SIG-M5 (cell line): Measurements from ENCODE around the gene DNAJC25.
A peak's percentile ranks its signal among the peaks of the same experiment; 100 is the strongest.
"Not testable (repeated sequence)": the region's sequence is repeated elsewhere in the genome, so short reads cannot be mapped to it uniquely, and the experiment has no call there.

Source experiments
- DNase-seq: peaks from one replicate; lab custom pipeline; 2025; lab: John Stamatoyannopoulos, UW

The DNAJC25 gene

GRCh38 chr9:111631214-111631971 is at the start of gene DNAJC25:
Gene DNAJC25 (plus strand): TSS chr9:111631334. CDS start chr9:111631408, 74 bp downstream.
- peak; percentile 90 for DNase-seq

- DNase-seq, result no peak
Measured at GRCh38 chr9:111582888-111583287, 48.2 kb upstream of the DNAJC25 start.

DNA sequence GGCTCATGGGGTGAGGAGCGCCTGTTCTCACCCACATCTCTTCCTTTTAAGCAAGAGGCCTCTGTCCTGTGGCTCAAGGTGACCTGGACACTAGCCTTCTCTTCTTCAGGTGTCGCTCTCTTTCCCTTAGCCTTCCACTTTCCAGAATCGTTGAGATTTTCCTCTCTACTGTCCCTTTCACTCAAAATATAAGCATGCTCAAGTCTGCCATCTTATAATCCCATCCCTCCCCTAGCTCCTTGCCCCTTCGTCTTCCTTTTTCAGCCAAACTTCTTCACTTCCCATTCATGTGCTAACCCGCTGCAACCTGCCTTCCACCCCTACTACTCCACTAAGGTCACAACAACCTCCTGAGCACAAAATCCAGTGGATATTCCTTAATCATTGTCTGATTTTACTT is 44.8 kb upstream of the DNAJC25 start:
- DNase-seq, result no peak

GRCh38 chr9:111588846-111589245 is 42.3 kb upstream of the DNAJC25 start:
- no peak for DNase-seq

DNA sequence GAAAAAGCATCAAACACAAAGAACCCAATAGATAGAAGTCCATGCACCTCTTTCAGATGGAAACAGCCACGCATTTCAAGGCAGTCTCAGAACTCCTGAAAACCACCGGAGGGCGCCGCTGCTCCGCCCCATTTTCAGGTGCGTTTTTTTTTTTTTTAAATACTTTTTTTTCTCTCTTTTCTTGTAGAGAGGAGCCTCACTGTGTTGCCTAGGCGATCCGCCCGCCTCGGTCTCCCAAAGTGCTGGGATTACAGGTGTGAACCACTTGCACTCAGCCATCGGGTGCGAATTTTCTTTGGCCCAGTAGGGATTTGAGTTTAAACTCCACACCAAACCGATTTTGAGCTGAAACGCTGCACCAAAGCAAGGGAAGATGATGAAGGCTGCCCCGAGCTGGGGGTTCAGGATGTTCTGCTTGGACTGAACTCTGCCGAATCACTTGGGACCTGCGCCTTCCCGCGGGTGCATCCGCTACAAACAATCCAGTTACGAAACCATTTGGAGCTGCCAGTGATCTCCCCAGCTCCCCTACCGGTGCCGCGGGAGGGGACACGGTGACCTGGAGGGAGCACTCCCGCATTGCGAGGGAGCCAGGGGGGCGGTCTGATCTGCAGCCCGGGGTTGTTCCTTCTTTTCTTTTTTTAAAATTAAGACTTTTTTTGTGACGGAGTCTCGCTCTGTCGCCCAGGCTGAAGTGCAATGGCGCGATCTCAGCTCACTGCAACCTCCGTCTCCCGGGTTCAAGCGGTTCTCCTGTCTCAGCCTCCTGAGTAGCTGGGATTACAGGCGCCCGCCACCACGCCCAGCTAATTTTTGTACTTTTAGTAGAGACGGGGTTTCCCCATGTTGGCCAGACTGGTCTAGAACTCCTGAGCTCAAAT is 33.0 kb upstream of the DNAJC25 start:
- no peak for DNase-seq

- no peak for DNase-seq
Measured at GRCh38 chr9:111598733-111599091, 32.4 kb upstream of the DNAJC25 start.

DNA sequence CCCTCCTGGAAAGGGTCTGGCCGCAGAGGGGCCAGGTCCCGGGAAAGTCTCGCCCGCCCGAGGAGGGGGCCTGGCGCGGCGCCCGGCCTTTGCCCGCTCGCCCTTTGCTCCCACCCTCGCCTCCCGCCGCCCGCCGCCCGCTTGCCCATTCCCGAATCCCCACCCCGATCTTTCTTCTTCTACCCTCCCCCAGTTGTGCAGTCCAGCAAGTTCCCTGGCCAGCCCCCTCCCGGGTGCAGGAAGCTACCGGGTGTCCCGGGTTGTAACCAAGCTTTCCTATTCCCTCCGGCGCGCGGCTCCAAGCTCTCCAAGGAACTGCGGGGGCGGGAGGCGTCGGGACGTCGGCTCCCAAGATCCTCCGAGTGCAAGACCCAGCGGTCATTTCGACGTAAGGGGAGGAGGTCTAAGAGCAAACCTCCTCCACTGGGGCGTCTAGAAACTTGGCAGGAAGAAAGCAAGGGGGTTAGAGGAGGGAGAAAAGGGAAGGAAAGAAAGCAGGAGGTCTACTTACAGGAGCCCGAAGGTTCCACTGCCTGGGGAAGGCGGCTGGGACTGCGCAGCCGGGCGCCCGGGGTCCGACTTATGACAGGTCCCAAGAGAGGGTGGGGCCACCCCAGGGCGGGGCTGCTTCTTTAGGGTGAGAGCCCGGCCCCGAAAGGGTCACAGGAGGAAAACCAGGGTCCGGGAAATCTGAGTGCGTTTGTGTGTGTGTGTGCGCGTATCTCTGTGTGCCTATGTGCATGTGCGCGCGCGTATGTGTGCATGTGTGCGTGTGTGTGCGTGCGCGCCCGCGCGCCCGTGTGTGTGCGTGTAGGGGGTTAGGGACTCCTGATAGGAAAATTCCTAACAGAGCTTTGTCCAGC is 31.8 kb upstream of the DNAJC25 start, which contains the start of gene PTGR1:
Gene PTGR1 (minus strand): TSS at position 556 of the 863 bp plus-strand sequence. CDS start 2,225 bp downstream, outside the sequence.
- DNase-seq, result no peak

GRCh38 chr9:111599955-111600343 is 31.2 kb upstream of the DNAJC25 start:
- DNase-seq, result no peak

DNA sequence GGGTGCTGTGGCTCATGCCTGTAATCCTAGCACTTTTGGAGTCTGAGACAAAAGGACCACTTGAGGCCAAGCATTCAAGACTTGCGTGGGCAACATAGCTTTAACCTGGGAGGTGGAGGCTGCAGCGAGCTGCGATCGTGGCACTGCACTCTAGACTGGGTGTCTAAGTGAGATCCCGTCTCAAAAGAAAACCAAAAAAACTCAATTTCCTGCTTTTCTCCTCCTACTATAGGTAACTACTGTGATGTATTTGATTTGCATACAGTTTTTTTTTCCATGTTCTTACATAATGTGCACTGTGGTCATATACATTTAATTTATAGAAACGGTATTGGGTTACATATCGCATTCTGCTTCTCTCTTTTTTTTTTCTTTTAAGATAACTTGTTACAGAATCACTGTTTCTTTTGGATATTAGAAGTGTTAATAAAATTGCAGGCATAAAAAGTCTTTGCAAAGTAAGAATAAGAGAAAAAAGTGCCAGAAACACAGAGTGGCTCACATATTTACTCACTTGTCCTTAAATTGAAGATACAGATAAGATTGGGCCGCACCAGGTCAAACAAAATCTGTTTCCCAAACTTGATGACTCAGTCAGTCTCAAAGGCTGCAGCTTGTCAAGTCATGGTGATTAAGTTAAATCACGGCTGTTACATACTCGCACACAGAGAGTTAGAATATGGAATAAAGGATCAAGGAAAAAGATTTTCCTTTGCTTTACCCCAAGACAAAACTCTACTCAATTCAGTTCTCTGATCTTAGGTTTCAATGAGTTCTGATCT is 29.7 kb upstream of the DNAJC25 start:
- no peak for DNase-seq

DNA sequence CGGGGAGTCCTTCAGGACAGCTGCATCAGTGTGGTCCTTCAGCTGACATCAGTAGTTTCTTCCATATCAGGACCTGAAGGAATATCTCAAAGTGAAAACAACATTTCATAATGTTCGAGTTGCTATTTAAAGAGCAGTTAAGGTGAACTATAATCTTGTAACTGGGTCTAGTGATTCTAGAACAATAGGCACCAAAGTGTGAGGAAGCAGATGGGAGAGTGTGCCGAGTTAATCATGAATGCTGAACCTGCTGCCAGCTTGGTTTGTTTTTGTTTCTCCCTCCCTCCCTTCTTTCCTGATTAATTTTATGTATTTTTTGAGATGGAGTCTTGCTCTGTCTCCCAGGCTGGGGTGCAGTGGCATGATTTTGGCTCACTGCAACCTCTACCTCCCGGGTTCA is 28.1 kb upstream of the DNAJC25 start:
- no peak for DNase-seq

DNA sequence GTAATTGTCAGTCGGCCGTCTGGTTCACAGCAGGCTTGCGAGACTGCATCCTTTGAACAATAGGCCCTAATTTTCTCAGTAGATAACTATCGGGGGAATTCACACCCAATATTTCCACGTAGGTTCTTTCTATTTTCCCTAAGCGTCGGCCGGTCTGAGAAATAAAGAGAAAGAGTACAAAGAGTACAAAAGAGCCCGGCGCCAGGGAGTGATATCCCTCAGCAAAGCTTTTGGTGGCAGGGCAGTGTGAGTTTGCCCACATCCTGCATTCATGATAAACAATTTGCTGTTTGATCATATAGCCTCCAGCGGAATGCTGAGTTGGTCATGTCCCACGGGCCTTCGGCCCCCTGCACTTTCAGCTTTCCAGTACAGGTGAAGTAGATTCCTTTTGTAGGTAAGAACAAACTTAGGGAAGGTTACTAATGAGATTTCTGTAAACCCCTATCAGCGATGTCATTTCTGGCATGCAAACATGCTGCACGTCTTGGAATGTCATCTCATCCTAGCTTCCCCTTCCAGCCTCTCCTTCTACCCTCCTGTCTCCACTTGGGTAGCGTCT is 27.0 kb upstream of the DNAJC25 start:
- DNase-seq, result no peak

- DNase-seq, result no peak
Measured at GRCh38 chr9:111605041-111605559, 26.0 kb upstream of the DNAJC25 start.

DNA sequence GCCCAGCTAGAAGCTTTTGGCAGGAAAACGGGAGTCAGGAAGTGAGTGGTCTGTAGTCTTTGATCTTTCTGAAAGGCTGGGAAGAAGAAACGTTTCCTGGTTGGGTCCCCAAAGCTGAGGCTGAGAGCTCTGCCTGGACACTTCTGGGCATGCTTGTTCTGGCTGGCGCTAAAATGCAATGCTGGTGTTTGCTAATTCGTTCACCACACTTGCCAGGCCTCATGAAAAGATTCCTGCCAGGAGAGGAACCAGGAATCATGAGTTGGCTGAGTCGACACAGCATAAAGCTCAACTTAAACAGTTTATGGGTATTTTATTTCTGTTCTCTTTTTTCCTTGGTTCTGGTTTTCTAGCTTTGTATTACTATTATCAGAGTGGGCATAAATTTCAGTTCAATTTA is 21.0 kb upstream of the DNAJC25 start:
- DNase-seq, result no peak

DNA sequence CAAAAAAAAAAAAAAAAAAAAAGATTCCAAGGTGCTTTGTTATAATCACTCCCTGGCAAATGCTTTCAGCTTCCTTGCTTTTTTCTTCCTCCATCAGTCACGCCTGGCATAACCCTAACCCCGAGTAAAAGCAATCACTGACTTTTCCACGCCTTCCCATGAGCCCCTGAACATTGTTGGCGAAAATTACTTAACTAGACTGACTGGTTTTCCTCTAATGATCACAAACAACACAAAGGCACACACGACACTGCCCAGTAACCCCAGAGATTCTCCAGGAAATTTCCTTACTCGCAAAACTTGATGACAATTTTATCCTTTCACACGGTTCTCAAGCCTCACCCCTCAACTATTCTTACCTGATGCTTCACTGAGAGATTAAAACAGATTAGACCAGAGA is 20.3 kb upstream of the DNAJC25 start:
- no peak for DNase-seq

- DNase-seq, result no peak
Measured at GRCh38 chr9:111613436-111614040, 17.6 kb upstream of the DNAJC25 start.

- no peak for DNase-seq
Measured at GRCh38 chr9:111615928-111616327, 15.2 kb upstream of the DNAJC25 start.

- DNase-seq, result not testable (repeated sequence)
Measured at GRCh38 chr9:111617349-111617748, 13.8 kb upstream of the DNAJC25 start.

DNA sequence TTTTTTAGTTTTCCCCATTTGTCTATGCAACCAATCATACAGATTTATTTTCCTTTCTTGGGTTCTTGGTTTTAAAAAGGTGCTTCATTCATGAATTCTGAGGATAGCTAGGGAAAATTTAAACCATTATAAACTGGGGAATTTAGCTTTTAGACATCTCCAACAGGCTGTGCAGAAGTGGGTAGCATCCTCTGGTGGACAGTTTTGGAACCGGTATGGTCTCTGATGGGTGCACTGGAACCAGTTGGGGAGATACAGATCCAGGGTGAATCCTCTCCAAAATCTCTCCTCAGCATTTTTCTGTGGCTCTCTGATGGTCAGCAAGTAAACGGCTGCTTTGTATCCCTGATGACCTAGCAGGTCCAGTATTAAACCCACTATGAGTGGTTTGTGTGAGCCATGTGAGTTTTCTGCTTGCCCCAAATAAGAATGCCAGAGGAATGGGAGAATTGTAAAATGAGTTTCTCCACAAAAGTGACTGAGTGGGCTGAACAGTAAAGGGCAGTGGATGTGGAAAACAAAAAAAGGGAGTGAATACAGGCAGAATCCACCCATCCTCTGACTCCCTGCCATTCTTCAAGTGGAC is 9.1 kb upstream of the DNAJC25 start:
- DNase-seq, result no peak

GRCh38 chr9:111622626-111623025 is 8.5 kb upstream of the DNAJC25 start:
- no peak for DNase-seq
